GM12892 (cell line): ENCODE results near the gene OSBPL3.

ENCODE experiments used
- POLR2A ChIP-seq: IDR thresholded peaks from 2 replicates; pipeline ENCODE4 v1.6.1; 2011; ENCODE audit warnings: low read depth, low read length, control low read depth
- POLR2AphosphoS5 ChIP-seq: IDR thresholded peaks from 2 replicates; pipeline ENCODE4 v1.6.1; 2011; ENCODE audit warnings: low read depth, low read length, control low read depth
- TAF1 ChIP-seq: IDR thresholded peaks from 2 replicates; pipeline ENCODE4 v1.6.1; 2011; ENCODE audit warnings: low read depth, mild to moderate bottlenecking, control low read depth, low read length, borderline replicate concordance

DNA sequence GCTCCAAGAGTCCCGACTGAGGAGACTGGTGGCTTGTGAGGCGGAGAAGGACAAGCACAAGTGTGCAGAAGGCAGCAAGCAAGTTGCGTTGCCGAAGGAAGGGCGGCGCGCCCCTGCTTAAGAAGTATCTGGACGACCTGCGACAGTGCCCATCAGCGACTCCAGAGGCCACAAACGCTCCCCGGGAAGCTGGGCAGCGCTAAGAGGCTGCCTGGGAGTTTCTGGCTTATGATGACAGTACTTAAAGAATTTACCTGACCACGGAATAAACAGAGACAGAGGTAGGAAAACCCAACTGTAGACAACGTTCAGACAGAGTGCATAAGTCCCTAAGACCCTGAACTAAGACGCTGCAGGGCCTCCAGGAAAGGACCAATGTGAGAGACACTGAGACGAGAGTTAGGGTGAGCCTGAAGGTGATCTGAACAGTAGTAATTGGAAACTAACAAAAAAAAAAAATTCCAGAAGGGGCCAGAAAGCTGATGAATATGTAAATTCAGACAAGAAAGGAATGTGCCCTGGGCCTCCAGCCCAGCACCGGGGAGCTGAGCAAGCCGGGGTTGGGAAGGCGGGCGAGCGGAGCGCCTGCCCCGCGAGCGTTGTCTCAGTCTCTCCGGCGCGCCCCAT is 1.0 kb downstream of the OSBPL3 start:
- TF ChIP-seq POLR2AphosphoS5, result no peak
- no peak for TF ChIP-seq POLR2A
- no peak for TF ChIP-seq TAF1
